Measurements from ENCODE around the gene FUT3.

GRCh38 chr19:5803441-5803751, 47.9 kb downstream of the FUT3 start:
- no peak for TF ChIP-seq L3MBTL2 (IDR thresholded peaks at IDR 0.05)
- TF ChIP-seq ATF3 (IDR thresholded peaks at IDR 0.05), result no peak
- no peak for TF ChIP-seq ATF3 (CRISPR knock-in tag; conservative IDR thresholded peaks at IDR 0.05)
- TF ChIP-seq RAD51 (IDR thresholded peaks at IDR 0.05; ENCODE audit: borderline replicate concordance, low read depth), result no peak
- TF ChIP-seq DMBX1 (CRISPR knock-in tag; IDR thresholded peaks at IDR 0.05; ENCODE audit: borderline replicate concordance), result no peak
- TF ChIP-seq CCNT2 (IDR thresholded peaks at IDR 0.05; ENCODE audit: borderline replicate concordance, extremely low read depth, insufficient read length, low read depth, low read length), result no peak
- TF ChIP-seq TAF1 (IDR thresholded peaks at IDR 0.05; ENCODE audit: control insufficient read depth, extremely low read depth, insufficient read depth, low read length, severe bottlenecking), result no peak
- no peak for TF ChIP-seq PKNOX1 (IDR thresholded peaks at IDR 0.05)
- TF ChIP-seq FOXK2 (conservative IDR thresholded peaks at IDR 0.05 in 1 of 2, IDR thresholded peaks at IDR 0.05 in 1 of 2; ENCODE audit: low read depth in 2 of 2), result no peak
- no peak for TF ChIP-seq ZBTB9 (CRISPR knock-in tag; IDR thresholded peaks at IDR 0.05)
- no peak for TF ChIP-seq HNRNPLL (IDR thresholded peaks at IDR 0.05; ENCODE audit: low read depth, low read length, poor library complexity, severe bottlenecking)
- TF ChIP-seq, protein P1, sequence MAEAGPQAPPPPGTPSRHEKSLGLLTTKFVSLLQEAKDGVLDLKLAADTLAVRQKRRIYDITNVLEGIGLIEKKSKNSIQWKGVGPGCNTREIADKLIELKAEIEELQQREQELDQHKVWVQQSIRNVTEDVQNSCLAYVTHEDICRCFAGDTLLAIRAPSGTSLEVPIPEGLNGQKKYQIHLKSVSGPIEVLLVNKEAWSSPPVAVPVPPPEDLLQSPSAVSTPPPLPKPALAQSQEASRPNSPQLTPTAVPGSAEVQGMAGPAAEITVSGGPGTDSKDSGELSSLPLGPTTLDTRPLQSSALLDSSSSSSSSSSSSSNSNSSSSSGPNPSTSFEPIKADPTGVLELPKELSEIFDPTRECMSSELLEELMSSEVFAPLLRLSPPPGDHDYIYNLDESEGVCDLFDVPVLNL (CRISPR knock-in tag; IDR thresholded peaks at IDR 0.05; ENCODE audit: low read depth), result no peak
- TF ChIP-seq ZNF146 (CRISPR knock-in tag; IDR thresholded peaks at IDR 0.05; ENCODE audit: unreplicated experiment), result no peak
- no peak for TF ChIP-seq ZKSCAN1 (IDR thresholded peaks at IDR 0.05; ENCODE audit: low read depth, low read length)

All from K562 (cell line).